Ramos (cell line): ENCODE results near the gene BACH1.

Experiments used
- in situ Hi-C: fragments of 300-500 bp; cut with MboI; formaldehyde crosslinking; loops from one replicate; pipeline ENCODE4 v1.14.3; 2022; ENCODE audit warnings: low sequenced_read_pairs; ENCODE audit not compliant: unreplicated experiment

Gene BACH1

DNA sequence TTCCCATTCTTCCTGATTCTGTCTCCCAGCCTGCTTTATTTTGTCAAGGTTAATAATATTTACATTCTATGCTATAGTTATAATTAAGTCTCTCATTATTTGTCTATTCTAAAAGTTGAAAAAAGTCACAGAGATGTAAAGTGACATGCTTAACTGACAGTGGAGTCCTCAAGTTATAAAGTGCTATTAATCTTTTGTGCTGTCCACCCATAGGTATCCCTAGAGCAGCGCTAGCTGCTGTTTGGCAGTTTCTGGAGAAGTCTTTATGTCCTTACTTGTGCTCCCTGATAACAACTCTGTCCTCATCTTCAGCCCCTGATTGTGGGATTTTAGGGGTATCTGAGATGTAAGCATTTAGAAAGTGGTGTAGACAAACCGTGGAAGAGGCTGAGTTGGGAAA, 13.1 kb downstream of the BACH1 start:
- in situ Hi-C loops, result no loop called here

- in situ Hi-C loops, result no loop called here
These were observed 14.3 kb downstream of the BACH1 start for GRCh38 chr21:29312981-29313380.

- in situ Hi-C loops, result no loop called here
These were observed 15.1 kb downstream of the BACH1 start for GRCh38 chr21:29313662-29314408.

DNA sequence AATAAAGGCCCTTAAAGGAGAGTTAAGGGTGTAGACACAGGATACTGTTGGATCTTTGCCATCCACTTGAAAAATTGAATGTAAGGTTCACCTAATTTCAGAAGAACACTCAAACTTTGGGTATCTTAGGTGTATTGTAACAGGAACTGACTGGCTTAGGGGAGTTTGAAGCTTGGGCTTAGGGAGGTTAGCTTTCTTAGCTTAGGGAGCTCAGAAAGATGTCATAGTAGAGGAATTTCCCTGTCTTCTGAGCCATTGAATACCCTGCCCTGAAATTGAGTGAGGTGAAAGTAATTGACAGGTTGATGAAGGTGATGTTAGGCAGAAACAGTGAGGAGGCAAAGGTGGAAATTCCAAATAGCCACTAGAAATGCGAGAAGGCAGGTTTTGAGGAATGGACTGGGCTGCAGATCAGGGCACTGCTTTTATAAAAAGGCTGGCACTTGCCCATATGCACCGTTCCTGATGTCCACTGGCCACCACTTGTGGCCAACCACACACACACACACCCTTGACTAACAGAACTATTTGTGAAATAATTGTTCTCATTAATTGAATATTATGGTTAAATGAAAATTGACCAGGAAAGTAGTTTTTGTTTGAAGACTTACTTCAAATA, 16.5 kb downstream of the BACH1 start:
- in situ Hi-C loops, result no loop called here

- in situ Hi-C loops, result no loop called here
These were observed 17.5 kb downstream of the BACH1 start for GRCh38 chr21:29316029-29316742.

- in situ Hi-C loops, result no loop called here
These were observed 18.1 kb downstream of the BACH1 start for GRCh38 chr21:29316806-29317205.

- in situ Hi-C loops, result no loop called here
These were observed 19.6 kb downstream of the BACH1 start for GRCh38 chr21:29318354-29318753.

GRCh38 chr21:29320031-29320430, 21.3 kb downstream of the BACH1 start:
- in situ Hi-C loops, result no loop called here

DNA sequence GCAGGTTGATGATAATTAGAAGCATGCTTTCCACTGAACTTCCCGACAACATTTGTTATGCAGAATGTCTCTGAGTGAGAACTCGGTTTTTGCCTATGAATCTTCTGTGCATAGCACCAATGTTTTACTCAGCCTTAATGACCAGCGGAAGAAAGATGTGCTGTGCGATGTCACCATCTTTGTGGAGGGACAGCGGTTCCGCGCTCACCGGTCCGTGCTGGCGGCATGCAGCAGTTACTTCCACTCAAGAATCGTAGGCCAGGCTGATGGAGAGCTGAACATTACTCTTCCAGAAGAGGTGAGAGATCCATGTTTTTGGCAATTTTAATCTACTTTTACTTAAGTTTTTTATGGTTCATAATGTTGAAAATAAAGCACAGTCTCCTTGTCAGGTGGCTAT, 22.5 kb downstream of the BACH1 start:
- in situ Hi-C loops, result no loop called here

DNA sequence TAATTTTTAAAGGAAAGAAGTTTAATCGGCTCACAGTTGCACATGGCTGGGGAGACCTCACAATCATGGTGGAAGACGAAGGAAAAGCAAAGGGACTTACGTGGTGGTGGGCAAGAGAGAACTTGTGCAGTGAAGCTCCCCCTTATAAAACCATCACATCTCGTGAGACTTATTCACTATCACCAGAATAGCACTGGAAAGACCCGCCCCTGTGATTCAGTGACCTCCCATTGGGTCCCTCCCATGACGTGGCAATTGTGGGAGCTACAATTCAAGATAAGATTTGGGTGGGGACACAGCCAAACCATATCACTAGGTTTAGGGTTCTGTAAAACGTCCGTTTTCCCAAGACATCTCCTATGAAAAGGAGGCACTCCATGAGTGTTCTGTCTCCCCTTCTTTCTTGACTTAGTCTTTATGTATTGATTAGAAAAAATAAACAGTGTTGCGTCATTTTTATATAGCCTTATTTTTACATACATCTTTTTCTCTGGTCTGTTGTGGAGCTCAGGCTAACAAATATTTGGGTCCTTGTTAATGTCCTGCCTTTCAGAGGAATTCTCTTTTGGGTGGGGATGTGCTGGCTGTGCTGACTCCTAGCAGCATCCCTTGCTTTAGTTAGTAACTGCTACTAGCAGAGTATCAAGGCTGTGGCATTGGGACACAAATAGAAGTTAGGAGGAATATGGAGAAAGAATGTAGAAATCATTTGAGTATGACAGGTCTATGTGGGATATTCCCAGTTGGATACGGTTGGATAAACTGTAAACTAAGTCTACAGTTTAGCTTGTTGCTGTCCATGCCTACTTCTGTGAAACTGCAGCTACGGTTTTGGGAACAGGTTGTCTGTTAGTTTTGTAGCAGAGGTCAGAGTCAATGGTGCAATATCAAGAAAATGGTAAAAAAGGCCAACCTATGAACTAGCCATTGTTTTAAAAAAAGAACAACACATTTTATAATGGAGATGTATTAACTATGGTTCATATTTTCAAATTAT, 23.5 kb downstream of the BACH1 start:
- in situ Hi-C loops, result no loop called here

GRCh38 chr21:29323189-29323588, 24.5 kb downstream of the BACH1 start:
- in situ Hi-C loops, result no loop called here

- in situ Hi-C loops, result no loop called here
These were observed 28.3 kb downstream of the BACH1 start for GRCh38 chr21:29326914-29327554.

DNA sequence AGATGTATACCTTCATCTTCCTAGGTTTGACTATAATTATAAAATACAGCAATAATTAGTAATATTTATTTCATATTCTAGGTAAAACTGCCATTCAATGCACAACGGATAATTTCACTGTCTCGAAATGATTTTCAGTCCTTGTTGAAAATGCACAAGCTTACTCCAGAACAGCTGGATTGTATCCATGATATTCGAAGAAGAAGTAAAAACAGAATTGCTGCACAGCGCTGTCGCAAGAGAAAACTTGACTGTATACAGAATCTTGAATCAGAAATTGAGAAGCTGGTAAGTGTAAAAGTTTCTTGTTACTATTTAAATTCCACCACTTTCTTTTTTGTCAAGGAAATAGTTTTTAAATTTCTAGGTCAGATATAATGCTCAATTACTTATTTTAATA, 30.7 kb downstream of the BACH1 start:
- in situ Hi-C loops, result no loop called here

GRCh38 chr21:29330797-29331196, 32.1 kb downstream of the BACH1 start:
- in situ Hi-C loops, result no loop called here

DNA sequence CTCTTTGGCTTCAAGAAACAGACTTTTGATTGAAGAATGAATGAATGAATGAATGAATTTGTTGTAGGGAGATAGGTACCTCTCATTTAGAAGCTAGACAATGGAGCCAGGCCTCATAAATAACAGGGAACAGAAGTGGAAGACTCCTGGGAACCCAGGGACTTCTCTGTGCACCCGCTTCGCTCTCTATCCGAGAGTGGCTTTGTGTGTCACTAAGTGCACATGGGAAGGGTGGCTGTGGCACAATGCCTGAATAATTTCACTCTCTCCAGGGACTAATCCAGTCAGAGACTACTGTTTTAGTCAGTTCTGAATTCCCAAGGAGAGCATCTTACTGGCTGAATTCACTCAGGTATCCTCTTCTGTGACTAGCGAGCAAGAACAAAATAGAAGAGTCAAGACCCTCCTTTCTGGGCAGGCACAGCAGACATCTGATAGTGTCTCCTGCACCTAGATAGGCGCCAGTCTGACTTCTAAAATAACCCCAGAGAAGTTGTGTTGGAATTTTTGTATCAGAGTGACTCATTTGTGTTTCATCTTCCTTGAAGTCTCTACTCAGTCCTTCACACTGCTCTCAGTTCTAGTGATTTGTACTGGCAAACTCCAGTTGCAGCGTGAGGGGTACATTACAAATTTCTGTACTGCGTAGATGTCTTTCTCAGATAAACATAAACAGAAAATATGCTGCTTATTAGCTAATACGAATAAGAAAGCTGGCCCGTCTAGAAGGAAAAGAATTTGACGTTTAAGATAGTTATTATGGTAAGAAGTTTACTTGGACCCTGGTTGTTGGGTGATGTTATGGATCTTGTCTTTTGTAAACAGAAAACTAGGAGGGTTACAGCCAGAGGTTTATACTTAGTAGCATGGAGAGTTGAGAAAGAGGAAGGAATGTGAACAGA, 34.0 kb downstream of the BACH1 start:
- in situ Hi-C loops, result no loop called here

DNA sequence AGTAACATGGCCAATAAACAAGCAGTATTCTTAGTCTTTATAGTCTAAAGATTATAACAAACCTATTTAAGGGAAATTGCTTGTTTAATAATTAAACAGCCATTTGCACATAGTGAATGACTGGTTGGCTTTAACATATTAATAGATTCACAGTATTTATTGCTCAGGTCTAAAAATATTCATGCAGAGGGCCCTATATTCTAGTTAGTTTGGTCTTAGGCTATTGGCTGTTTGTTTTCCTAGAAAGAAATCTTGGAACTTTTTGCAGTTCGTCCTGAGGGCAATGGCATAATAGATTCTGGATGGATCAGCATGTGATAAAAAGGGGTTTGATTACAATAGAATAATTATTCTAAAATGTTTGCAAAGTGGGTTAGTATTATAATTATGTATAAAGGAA, 34.7 kb downstream of the BACH1 start:
- in situ Hi-C loops, result no loop called here

DNA sequence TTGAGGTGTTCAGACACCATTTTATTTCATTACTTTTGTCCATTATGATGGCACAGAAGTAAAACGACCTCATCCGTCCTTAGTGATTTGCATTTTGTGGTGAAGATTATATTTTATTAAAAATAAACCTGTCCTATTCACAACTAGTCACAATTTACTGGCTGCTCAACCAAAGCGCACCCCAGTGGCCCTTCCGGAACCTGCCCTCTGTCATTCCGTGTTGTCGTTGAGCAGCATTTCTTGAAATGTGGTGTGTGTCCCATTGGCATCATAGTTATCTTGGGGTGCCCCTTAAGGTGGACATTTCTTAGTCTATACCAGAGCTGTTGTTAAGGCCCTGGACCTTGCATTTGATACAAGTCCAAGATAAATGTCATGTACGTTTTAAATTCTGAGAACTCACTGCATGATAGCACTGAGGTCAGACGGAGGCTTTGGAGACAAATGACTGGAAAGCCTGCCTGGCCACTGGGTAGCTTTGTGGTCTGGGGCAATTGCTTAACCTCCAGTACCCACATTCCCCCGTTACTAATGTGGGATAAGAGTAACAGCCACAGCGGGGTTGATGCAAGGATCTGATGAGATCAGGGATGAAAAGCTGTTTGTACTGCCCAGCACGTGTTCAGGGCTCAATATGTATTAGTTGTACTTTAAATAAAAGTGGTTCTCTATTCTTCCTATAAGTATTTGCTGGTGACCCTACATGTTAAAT, 36.2 kb downstream of the BACH1 start:
- in situ Hi-C loops, result no loop called here

- in situ Hi-C loops, result no loop called here
These were observed 37.0 kb downstream of the BACH1 start for GRCh38 chr21:29335720-29336119.
